ENCODE results near the gene ZMIZ1. TPM values are rescaled to one million over a fixed set of nuclear protein-coding genes. Genes with fewer than 3 reads are reported as not detected.

Gene ZMIZ1
- total and polyA plus RNA-seq, 4 donors, result 18.3 to 80.2 (median 42.6) TPM

GRCh38 chr10:79069325-79070080, 737 bp downstream of the ZMIZ1 start:
- Histone ChIP-seq H3K4me3 (peak overlapping the region; percentile 79), H3K27me3 (ENCODE audit: control insufficient read depth in 3 of 3, insufficient read depth in 3 of 3, low read length in 2 of 3) (no peaks in the 10 kb centered on the region), H3K27ac (ENCODE audit: low read depth in 1 of 2, low read length in 1 of 2) (peak overlapping the region; percentile 97 to 99), H3K4me1 (ENCODE audit: control insufficient read depth in 5 of 5, insufficient read depth in 5 of 5, low read length in 5 of 5) (peaks cover 20 to 50% (median 30%) of the 10 kb centered on the region in 5 donors), H3K9me3 (ENCODE audit: control insufficient read depth in 4 of 4, insufficient read depth in 3 of 4, low read length in 3 of 4) (no peaks in the 10 kb centered on the region), H3K9ac (ENCODE audit: insufficient read depth in 1 of 2, low read length in 2 of 2) (peak overlapping the region; percentile 25 to 75), H3K36me3 (ENCODE audit: control insufficient read depth in 4 of 4, insufficient read depth in 4 of 4, low read length in 4 of 4) (no peaks in the 10 kb centered on the region)
- peak; percentile 64 to 66 (median 65) for DNase-seq
- WGBS, 2 donors, result 0 to 1% methylated on average over 67 to 77 of the region's 77 CpGs
- no peak for TF ChIP-seq CTCF (IDR thresholded peaks at IDR 0.05; ENCODE audit: control extremely low read depth, extremely low read depth)
- no peak for ATAC-seq (ENCODE audit: insufficient read depth, low FRiP score)

- DNase-seq (peak; percentile 59 to 72 (median 65)), ATAC-seq (ENCODE audit: insufficient read depth, low FRiP score) (no peak)
- Histone ChIP-seq H3K4me3 (peak overlapping the region; percentile 79), H3K9me3 (ENCODE audit: control insufficient read depth in 4 of 4, insufficient read depth in 3 of 4, low read length in 3 of 4) (no peaks in the 10 kb centered on the region), H3K27ac (ENCODE audit: low read depth in 1 of 2, low read length in 1 of 2) (peak overlapping the region; percentile 97 to 99), H3K4me1 (ENCODE audit: control insufficient read depth in 5 of 5, insufficient read depth in 5 of 5, low read length in 5 of 5) (peaks cover 27 to 56% (median 32%) of the 10 kb centered on the region in 5 donors), H3K27me3 (ENCODE audit: control insufficient read depth in 3 of 3, insufficient read depth in 3 of 3, low read length in 2 of 3) (no peaks in the 10 kb centered on the region), H3K36me3 (ENCODE audit: control insufficient read depth in 4 of 4, insufficient read depth in 4 of 4, low read length in 4 of 4) (no peaks in the 10 kb centered on the region), H3K9ac (ENCODE audit: insufficient read depth in 1 of 2, low read length in 2 of 2) (no peak overlapping the region)
- TF ChIP-seq CTCF (IDR thresholded peaks at IDR 0.05; ENCODE audit: control extremely low read depth, extremely low read depth), result no peak
- 0% methylated on average over 37 to 55 of the region's 55 CpGs for WGBS, 2 donors
These were observed 1.4 kb downstream of the ZMIZ1 start for GRCh38 chr10:79070081-79070605.

GRCh38 chr10:79070606-79071395, 2.0 kb downstream of the ZMIZ1 start:
- peak; percentile 49 for ATAC-seq (ENCODE audit: insufficient read depth, low FRiP score)
- no peaks in the 10 kb centered on the region for H3K9me3 ChIP-seq (ENCODE audit: control insufficient read depth in 4 of 4, insufficient read depth in 3 of 4, low read length in 3 of 4)
- no peaks in the 10 kb centered on the region for H3K27me3 ChIP-seq (ENCODE audit: control insufficient read depth in 3 of 3, insufficient read depth in 3 of 3, low read length in 2 of 3)

More at GRCh38 chr10:79070606-79071395, 2.0 kb downstream of the ZMIZ1 start:
- H3K27ac ChIP-seq (ENCODE audit: low read depth in 1 of 2, low read length in 1 of 2), result peak overlapping the region; percentile 97 to 99
- H3K9ac ChIP-seq (ENCODE audit: insufficient read depth in 1 of 2, low read length in 2 of 2), result peak overlapping the region; percentile 56 to 63
- H3K4me3 ChIP-seq, result peak overlapping the region; percentile 72
- TF ChIP-seq CTCF (IDR thresholded peaks at IDR 0.05; ENCODE audit: control extremely low read depth, extremely low read depth), result no peak
- no peaks in the 10 kb centered on the region for H3K36me3 ChIP-seq (ENCODE audit: control insufficient read depth in 4 of 4, insufficient read depth in 4 of 4, low read length in 4 of 4)
- DNase-seq, result peak; percentile 83 to 88 (median 86)
- WGBS, 2 donors, result 1% methylated on average over 30 to 32 of the region's 32 CpGs
- H3K4me1 ChIP-seq (ENCODE audit: control insufficient read depth in 5 of 5, insufficient read depth in 5 of 5, low read length in 5 of 5), result peaks cover 31 to 63% (median 36%) of the 10 kb centered on the region in 5 donors

All from lung (tissue), 12 donors.